Stimulated activated CD8-positive, alpha-beta memory T cell treated with anti-CD3 and anti-CD28 coated beads, Interleukin-15, amount 100 ng/mL, for 1 hour (primary cell): ENCODE measurements around the gene ZNF90.
"Not testable (repeated sequence)": the region's sequence is repeated elsewhere in the genome, so short reads cannot be mapped to it uniquely, and the experiment has no call there.

Source experiments
- DNase-seq: peaks from one replicate; pipeline ENCODE4 v3.0.0-alpha.2; 2020; ENCODE audit warnings: low read depth

ZNF90 gene

GRCh38 chr19:20077791-20078463 is at the start of gene ZNF90:
ZNF90 (plus strand) TSS chr19:20078000; CDS start chr19:20078133, 133 bp downstream.
- DNase-seq, result peak; percentile 72

GRCh38 chr19:20028611-20029010 is 49.2 kb upstream of the ZNF90 start:
- DNase-seq, result no peak

DNA sequence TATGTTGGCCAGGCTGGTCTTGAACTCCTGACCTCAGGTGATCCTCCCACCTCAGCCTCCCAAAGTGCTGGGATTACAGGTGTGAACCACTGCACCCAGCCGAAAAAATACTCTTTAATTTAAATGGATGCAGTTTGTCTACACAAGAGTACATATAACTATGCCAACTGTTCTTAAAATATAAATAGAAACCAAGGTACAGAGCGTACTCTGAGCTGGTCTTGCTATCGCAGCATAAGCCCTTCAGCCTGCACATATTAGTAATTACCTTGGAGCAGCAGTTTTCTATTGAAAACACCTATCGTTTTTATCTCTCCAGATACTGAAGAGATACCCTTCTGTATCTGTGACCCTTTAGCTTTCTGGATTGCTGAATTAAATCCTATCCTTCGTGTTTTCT is 41.9 kb upstream of the ZNF90 start:
- no peak for DNase-seq

DNA sequence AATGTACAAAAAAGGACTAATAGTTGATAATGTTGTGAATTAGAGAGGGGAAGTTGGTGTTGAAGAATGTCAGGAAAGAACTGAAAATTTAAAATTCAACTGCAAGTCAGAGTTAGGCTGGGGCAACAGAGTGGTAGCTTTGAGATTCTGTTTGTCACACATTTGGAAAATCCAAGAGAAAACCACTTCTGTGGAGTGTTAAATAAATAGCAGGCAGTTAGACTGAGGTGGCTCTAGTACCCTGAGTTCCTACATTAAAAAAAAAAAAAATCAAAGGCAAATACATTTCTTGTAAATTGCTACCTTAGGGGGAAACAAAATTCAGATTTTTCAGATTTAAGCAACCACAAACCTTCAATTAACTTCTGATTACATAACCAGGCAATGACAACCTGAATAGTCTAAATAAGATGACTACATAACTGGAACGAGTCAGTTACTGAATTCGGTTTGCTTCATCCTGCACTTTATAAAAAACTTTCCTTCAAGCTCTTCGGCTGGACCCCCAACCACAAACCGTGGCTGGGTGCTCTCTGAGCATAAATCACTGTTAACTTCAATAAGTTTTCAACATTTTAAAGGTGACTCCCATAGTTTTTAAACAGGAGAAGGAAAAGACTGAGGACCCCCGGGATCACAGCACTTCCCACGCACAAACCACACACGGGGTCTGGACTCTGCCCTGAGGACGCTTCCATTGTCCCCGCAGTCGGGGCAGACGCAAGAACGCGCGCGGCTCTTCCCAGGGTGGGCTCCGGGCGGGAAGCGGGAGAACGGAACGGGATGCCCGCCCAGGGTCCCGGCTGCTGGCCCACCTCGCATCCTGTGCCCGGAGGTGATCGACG is 39.2 kb upstream of the ZNF90 start:
- DNase-seq, result no peak

- peak; percentile 95 for DNase-seq
These were observed 38.5 kb upstream of the ZNF90 start, which contains the start of gene ZNF682 for GRCh38 chr19:20039203-20039723. ZNF682 (minus strand) TSS chr19:20039505; CDS start chr19:20039345, 160 bp downstream.

DNA sequence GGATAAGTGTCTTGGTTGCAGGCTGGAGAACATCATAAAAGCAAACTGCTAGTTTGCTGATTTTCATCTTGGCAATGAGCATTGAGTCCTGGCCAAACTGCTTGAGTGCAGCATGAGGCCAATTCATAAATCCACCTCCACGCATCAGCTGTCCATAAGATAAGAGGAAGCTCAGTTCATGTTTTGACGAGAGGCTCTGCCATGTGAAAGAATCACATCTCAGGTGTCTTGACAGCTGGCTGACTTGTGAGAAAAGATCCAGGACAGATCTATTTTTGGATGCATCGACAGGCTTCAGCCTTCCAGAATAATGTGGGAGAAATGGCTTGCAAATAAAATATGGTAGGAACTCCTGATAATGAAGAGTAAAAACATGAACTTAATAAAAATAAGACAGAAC is 33.1 kb upstream of the ZNF90 start:
- no peak for DNase-seq

GRCh38 chr19:20045742-20046141 is 32.1 kb upstream of the ZNF90 start:
- not testable (repeated sequence) for DNase-seq

- peak; percentile 26 for DNase-seq
These were observed 25.7 kb upstream of the ZNF90 start for GRCh38 chr19:20051841-20052768.

DNA sequence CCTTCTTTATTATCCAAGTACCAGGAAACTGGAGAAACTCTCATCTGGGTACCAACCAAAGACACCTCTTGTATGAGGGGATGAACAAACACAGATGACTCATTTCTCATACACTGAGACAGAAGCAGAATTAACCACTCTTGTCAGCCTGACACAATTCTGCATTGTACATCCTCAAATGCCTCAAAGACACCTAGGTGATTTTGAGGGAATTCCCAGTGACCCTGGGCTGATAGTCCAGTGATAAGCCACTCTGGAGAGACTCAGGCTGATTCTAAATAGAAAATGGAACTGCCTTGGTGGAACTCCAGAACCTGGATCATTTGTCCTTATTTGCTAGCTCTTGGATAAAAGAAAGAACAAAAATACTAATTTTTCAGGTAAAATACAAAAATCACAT is 19.1 kb upstream of the ZNF90 start:
- not testable (repeated sequence) for DNase-seq

DNA sequence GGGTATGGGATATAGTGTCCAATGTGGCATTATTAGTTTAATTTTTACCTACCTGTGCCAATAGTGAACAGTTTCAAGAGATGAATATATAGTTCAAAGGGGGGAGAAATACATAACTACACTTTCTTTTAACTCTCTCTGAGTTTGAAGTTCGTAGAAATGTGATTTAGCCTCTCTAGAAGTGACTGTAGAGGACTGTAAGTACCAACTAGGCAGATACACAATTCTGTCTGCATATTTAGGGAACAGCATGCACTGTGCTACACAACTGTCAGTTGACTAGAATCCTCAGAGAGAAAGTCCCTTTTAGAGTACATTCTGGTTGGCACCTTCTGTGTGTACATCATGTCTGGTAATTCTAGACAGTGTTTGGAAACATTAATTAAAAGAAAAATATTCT is 17.5 kb upstream of the ZNF90 start:
- no peak for DNase-seq

- no peak for DNase-seq
These were observed 10.9 kb upstream of the ZNF90 start for GRCh38 chr19:20066861-20067260.

- DNase-seq, result no peak
These were observed 9.9 kb upstream of the ZNF90 start for GRCh38 chr19:20067943-20068342.

DNA sequence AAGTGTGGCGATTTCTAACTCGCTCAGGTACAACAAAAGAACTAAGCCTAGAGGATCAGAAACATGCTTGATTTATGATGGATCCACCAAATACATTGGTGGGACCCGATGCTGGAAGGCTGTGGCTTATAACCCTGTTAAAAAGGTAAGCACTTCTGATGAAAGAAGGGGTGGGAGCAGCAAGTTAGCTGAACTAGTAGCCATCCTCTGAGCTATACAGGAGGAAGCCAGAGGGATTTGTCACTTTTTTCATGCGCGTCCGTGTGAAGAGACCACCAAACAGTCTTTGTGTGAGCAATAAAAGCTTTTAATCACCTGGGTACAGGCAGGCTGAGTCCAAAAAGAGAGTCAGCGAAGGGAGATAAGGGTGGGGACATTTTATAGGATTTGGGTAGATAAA is 9.2 kb upstream of the ZNF90 start:
- DNase-seq, result not testable (repeated sequence)

DNA sequence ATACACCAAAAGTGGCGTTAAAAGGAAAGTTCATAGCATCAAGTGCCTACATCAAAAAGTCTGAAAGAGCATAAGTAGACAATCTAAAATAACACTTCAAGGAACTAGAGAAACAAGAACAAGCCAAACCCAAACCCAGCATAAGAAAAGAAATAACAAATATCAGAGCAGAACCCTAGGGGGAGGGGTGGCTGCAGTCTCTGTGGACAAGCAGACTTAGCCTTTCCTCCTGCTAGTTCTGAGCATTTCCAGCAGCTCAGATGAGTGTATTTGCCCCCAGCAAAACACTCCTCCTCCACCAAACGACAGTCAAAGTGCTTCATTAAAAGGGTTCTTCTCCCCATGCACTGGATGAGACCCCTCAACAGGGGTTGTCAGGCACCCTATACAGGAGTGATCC is 7.1 kb upstream of the ZNF90 start:
- no peak for DNase-seq

DNA sequence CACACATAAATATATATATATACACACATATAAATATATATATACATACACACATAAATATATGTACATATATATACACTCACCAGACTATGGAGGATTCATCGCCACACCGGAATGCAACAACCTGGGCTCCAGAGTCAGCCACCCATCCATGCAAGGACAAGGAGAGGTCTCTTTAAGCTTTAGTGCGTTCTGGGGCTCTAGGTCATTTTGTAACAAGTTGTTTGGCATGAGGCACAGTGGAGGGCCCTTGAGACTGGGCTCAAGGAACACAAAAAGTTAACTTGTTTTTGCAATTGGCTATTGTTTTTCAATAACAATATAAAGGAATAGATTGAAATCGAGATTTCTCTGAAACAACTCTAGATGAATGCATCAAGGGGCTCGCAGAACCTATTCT is 4.9 kb upstream of the ZNF90 start:
- DNase-seq, result no peak

- DNase-seq, result no peak
These were observed 806 bp downstream of the ZNF90 start for GRCh38 chr19:20078581-20079031.

GRCh38 chr19:20079476-20079875 is 1.7 kb downstream of the ZNF90 start:
- no peak for DNase-seq

DNA sequence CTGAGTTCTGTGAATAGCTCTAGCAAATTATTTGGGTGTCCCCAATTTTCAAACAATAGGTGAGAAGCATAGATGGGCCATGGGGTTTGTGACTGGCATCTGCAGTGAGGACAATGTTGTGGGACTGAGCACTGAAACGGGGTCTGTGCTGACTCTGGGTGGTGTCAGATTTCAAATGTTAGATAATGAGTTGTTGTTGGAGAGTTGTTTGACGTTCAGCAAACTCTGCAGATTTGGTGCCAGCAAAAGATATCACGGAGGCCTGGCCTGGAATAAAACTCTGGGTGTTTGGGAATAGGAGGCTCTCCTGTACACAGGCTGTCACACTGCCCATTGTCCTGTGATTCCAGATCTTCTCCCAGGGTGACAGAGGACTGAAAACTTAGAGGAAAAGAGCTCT is 2.9 kb downstream of the ZNF90 start:
- DNase-seq, result no peak

- DNase-seq, result not testable (repeated sequence)
These were observed 4.5 kb downstream of the ZNF90 start for GRCh38 chr19:20082232-20082833.

DNA sequence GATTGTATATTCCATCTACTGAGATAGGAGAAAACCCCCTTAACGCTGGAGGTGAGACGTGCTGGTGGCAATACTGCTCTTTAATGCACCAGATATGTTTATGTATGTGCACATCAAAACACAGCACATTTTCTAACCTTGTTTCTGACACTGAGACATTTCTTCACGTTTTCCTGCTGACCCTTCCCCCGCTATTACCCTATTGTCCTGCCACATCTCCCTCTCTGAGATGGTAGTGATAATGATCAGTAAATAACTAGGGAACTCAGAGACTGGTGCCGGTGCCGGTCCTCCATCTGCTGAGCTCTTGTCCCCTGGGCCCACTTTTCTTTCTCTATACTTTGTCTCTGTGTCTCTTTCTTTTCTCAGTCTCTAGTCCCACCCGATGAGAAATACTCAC is 5.1 kb downstream of the ZNF90 start:
- not testable (repeated sequence) for DNase-seq

- no peak for DNase-seq
These were observed 24.3 kb downstream of the ZNF90 start for GRCh38 chr19:20102097-20102496.
